Measurements from ENCODE around the gene ZNRF1.

Gene ZNRF1

DNA sequence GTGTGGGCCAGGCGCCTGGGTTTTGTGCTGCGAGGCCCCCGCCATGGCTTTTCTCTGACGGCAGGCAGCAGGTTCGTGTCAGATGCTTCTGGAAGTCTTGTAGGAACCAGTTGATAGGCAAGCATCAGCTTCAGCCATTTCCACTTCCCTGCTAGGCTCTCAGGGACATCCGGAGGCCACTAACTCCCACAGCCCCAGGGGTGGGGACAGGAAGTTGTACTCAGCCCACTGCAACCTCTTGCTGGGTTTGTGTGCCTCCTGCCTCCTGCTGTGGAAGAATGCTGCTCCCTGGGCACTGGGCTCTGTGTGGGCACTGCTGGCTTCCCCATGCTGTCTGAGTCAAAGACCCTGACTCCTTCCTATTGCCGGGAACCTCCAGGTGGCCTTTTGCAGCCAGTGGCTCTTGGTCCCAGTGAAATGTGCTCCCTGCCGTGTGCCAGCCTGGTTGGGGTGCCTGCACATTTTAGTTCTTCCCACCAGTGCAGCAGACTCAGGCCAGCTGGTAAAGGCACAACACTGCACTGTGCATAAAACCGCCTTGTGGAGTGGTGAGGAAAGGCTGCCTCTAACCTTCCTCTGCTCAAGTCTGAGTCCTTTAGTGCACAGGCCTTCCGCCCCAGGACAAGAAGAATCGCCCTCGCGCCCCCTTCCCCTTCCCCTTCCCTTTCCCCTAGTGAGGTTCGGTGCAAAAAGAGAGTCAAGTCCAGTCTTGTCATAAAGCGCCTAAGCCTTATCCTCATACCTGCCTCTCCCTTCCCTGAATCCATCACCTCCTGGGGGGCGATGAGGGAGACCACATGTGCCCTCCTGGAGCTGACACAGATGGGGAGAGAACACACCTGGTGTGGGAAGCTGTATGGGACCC, 101.1 kb downstream of the ZNRF1 start:
- DNase-seq, result peak; percentile 36

DNA sequence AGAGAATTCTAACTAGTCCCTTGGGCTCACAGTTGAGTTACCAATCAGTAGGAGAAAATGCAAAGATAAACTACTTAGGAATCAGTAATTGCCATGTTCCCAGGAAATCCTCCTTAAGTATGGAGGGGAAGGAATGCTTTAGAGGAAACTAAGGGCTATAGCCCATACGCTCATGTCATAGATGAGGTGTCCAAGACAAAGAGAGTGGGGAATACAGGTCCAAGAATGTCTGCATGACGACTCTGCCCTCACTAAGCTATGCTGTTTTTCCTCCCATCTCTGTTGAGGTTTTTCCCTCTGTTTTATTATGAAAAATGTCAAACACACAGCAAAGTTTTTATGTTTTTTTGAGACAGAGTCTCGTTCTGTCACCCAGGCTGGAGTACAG, 101.8 kb downstream of the ZNRF1 start:
- DNase-seq, result no peak

DNA sequence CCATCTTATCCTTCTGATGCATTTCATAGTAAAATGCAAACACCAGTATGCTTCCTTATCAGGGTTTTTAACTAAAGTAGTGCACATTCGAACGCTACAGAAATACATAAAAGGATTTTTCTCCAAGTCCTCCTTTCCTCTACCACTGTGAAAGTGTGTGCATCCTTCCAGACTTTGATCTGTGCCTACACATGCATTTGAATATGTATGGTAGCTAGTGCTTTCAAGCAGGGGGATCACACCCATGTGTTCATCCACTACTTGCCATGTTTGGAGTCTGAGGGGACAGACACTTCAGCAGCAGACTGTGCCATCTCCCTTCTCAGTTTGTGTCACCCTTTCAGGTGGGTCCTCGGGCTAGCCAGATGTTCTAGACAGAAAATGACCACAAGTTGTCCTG, 102.8 kb downstream of the ZNRF1 start:
- DNase-seq, result no peak

DNA sequence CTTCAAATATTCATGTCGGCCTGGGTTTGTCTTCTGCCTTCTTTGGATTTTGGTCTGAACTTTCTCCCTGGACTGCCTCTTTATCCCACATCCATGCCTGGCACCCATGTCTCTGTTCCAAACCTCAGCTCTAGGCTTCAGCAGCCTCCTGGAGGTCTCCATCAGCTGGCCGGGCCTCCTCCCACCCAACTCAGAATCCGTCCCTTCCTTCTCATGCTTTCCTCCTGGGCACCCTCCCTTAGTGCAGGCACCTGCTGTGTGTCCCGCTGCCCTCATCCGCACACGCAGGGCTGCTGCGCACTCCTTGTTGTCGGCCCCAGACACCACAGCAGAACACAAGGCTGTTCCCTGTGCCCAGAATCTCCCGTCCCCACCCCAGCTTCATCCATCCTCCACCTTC, 103.8 kb downstream of the ZNRF1 start:
- no peak for DNase-seq

DNA sequence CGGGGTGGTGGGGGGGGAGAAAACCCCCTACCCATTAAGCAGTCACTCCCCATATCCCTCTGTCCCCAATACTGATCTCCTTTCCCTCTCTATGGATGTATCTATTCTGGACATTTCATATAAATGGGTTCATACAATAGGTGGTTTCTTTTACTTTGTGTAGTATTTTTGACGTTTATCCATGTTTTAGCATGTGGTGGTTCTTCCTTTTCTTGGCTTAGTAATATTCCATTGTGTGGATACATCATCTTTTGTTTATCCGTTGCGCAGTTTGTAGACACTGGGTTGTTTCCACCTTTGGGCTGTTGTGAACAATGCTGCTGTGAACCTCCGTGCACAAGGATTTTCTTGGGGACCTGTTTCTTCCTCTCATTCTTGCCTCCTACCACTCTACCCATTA, 105.2 kb downstream of the ZNRF1 start:
- no peak for DNase-seq

DNA sequence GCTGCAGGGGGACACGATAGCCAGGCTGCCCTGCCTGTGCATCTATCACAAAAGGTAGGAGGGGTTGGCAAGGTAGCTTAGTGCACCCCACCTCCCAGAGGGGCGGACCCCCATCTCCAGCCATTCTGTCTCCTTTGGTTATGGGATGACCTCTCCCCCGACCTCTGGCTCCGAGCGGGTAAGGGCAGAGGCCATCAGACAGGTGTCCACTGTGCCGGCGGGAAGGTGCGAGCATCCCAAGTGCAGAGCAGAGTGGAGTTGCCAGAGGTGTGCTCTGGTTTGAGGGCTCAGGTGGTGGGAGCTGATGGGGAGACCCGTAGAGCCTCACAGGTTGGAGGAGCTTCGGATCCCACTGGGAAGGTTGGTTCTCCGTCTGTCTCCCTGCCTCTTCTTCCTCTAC, 106.0 kb downstream of the ZNRF1 start:
- no peak for DNase-seq

DNA sequence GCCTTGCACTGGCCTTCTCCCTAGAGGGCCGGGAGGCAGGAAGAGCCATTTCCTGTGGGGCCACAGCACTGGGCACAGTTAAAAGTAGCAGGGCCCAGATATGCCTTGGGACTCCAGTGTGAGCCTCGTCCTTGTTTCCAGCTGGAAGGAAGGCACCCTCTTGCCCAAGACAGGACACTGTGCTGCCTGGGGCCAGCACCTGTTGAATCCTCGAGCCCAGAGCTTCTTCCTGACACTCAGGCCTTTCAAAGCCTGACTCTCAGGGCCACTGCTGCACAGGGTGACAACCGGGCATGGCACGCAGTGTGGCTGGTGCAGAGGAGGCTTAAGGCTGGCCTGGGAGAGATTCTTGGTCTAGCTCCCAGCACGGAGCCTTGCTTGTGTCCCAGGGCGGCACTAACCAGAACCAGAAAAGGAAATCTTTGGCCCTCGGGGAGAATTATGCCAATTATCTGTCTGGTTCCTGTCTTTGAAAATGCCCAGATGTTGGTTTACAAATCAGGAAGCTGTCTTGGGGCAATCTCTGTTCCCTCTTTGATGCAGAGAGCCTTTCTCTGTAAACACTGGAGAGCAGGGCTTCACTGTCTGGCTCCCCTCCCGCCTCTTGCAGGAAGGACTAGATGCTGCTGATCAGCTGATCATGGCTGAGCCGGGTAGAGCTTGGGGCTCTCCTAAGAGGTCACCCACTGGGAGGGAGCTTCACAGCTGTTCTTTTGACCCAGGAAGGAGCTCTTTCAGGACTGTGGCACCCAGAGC, 106.7 kb downstream of the ZNRF1 start:
- no peak for DNase-seq

DNA sequence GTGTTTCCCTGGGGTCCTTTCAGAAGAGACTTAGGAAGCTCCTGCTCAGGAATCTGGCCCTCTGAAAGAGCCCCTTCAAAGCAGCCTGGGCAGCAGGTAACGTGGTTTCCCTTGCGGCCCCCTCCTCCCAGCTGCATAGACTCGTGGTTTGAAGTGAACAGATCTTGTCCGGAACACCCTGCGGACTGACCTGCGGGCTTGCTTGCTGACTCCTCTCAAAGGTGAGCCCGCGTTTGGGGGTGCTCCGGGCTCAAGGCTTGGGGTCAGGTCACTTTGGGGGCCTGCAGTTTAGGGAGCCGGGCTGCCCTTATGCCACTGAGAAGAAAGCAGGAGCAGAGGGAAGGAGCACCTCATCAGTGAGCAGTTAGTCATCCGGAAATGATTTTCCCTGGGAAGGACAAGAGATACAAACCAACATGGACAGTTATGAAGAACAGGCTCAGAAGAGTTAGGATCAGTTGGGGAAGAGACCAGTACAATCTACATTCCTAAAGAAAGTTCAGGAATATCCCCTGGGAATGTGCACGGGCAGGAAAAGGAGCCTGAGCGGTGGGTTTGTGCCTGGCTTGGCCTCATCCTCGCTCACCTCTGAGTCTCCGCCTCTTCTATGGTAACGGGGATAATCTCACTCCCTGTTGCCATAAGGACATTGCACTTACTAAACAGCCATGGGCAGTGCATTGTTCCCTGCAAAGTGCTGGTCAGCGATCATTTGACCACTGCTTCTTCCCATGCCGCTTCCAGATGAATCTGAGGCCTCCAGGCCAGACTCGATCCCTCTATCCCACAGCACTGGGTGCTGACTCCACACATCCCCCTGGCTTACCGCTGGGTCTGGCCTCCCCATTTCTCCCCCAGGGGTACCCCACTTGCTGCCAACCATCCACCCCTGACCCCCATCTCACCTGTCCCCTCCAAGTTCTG, 107.8 kb downstream of the ZNRF1 start:
- no peak for DNase-seq

DNA sequence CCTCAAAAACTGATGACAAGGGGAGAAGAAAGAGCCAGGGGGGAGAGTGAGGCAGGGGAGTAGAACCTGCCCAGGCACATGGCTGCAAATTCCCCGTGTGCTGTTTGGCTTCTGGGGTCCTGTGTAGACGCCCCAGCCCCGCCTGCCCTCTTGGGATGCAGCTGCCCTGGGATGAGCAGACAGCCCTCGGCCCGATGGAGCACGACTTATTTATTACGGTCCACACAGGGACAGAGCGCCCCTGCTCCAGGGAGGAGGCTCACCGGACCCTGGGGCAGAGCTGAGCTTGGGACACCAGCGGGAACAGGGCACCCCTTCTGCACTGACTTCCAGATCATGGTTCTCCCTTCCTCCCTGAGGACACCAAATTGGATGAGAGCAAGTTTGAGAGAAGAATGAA, 108.7 kb downstream of the ZNRF1 start:
- DNase-seq, result no peak

DNA sequence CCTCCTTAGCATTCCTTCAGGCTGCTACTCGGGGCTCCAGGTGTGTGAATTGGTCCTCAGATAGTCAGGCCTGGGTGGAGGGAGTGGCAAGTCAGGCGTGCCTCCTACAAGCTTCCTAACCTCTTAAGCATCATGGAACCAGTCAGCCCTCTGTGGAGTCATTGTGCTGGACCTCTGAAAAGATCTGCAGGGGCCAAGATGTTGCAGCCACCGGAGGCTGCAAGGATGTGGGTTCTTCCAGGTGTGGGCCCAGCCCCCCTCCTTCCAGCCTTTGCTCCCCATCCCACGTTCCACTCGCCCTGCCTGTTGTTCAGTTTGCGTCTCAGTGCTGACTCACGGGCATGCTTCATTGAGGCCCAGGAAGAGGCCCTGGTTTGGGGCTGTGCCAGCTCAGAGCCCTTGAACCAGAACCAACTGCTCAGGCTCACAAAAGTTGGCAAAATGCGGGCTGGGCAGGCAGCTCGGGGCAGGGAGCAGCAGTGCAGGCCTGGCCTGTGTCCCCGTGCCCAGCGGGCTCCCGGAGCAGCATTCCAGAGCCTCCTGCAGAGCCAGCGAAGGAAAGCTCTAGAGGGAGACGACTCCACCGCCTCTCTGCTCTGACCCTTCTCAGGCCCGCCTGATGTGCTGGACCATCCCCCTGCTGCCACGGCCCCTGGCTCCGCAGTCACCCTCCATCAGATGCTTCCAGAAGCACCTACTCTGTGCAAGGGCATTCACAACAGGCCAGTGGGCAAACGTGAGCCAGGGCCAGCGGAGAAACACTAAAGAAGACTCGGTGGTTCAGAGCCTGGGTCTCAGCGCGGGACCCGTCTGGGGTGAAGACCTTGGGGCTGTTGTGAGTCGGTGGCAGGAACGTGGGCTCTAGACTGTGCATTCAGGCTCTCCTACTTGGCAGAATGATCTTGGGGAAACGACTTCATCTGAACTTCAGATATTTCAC, 110.2 kb downstream of the ZNRF1 start:
- peak; percentile 94 for DNase-seq

DNA sequence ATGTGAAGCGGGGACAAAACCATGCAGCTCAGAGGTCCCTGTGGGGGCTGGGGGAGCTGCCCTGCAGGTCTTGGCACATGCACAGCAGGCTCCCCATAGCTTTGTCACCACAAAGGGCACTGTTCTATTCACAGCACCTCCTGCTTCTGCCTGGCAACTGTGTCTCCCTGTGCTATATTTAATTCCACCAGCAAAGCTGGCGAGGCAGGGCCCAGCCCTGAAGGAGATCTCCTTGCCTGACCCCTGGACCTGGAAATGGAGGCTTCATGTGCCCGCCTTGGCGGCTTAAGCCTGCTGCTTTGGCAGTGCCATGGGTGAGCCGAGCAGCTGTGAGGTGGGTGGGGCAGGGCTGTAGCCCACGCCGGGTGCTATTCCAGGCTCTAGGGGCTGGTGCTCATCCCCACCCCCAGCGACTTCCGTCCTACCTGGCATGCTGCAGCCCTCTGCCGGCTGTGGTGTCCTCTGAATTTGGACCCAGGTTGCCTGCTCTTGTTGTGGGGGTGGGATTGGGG, 111.0 kb downstream of the ZNRF1 start:
- DNase-seq, result no peak

DNA sequence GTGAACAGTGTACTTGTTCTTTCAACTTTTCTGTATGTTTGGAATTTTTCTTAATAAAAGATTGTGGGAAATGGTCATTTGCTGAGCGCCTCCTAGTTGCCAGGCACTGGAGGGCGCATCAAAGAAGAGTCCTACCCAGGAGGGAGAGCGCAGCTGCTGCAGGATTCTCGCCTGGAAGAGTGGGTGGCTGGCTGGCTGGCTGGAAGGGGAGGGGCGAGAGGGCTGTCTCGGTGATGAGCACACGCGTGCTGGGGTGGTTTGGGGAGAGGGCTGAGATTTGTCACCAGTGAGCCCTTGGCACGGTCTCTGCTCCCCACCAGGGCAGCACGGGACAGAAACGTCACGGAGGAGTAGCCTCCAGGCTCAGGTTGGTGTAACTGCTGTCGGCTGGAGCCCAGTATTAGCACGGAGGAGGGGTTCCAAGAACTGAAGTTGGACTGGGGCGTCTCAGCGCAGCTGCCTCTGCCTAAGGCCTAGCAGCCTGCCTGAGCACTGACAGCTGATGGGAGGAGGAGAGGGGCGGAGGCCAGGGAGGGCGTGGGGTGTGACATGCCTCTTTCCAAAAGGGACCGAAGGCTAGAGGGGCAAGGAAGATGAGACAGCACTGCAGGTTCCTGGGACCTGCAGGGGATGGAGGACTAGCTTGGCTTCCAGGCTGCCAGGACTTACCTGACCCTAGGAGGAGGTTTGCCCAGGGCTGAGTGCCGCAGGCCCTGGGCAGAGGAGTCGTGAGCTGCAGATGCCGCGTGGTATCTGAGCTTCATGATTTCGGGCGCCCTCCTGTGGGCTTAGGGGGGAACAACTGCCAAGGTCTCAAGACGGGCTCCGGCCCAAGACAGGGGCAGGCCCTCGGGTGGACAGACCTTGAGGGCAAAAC, 112.1 kb downstream of the ZNRF1 start:
- peak; percentile 89 for DNase-seq

DNA sequence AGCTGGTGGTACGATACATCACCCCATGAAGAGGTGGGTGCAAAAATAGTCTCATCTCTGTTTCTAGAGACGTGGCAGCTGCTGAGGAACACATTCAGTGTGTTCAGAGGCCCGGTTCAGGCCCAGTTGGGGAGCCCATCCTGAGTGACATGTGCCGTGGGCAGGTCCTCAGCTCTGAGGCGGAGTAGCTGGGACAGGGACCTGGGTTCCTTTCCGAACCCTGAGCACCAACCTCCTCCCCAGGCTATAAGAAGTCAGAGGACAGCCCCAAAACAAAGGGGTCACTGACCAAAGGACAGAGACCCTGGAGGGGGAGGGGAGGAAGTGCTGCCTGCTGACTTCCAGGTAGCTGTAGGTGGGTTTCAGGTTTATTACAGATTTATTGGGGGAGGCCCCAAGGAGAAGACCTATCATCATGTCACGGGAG, 112.7 kb downstream of the ZNRF1 start:
- DNase-seq, result no peak

DNA sequence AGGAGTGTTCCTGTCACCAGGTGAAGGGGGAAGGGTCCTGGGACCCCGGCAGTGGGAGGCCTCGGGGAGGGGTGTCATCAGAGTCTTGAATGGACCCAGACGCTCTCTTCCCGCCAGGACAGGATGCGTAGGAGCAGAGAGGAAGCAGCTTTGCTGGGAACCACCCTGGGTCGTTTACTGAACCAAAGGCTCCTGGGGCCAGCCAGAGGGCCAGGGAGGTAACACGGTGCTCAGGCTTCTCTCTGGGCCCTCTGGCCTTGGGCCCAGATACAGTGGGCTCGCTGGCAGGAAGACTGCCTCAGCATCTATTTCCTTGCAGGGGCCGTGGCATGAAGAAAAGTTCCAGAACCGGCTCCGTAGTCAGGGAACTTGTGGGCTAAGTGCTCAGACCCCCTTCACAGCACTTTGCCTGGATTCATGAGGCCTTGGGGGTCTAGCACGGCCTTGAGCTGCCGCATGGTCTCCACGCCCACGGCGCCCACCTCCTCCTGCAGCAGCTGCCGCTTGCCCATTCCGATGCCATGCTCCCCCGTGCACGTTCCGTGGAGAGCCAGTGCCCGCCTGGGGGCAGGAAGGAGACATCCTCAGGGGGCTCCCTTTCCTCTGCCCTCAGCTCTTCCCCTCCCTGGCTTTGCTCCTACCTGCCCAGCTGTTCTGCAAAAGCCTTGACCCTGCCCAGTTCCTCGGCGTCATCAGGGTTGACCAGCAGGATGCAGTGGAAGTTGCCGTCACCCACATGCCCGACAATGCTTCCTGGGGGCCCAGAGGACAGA, 113.3 kb downstream of the ZNRF1 start:
- no peak for DNase-seq

DNA sequence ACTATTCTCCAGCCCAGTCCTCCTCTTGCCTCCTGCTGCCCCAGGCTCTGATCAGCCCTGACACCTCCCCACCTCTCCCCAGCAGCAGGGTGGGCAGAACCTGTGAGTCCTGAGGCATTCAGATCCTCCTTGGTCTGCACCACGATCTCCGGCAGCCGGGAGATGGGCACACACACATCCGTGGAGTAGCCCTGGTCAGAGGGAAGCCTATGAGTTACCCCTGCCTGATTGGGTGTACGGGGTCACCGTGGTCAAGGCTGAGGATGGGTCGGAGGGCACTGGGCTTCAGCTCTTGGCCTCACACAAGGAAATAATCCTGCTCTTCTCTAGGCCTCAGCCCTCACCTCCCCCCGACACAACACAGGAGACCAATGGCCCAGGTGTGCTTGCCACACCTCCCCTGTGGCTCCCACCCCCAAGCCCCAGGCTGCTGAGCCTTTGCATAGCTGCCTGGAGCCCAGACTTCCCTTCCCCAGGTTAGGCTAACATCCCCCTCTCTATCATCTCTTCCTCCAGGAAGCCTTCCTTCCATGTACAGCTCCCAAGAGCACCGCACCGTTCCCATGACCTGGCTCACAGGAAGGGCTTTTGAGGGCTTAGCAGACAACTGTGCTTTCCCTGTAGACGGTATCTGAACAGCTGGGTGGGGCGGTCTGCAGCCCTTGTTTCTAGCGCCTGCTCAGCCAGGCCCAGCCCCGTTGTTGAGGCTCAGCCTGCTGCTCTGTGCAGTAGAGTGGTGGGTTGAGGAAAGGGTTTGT, 114.1 kb downstream of the ZNRF1 start:
- no peak for DNase-seq

DNA sequence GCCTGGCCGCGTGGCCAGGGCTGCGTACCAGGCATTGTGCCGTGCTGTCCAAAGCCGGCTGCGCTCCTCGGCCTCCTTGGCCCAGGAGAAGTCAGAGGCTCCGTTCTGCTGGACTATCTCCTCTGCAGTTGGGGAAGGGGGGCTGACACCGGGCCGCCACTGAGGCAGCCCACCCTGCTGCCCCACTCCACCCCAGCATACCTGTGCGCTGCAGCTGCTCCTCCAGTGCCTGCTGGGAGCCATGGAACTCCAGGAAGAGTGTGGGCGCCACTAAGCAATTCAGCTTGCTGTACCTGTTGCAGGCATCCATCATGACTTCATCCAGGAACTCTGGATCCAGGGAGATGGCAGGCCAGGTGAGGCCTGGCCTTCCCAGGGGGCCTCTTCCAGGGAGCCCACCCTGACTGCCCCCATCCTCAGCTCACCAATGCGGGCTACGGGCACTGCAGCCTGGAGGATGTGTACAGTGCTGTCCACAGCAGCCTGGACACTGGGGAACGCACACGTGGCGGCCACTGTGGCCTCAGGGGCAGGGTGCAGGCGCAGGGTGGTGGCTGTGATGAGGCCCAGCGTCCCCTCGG, 114.8 kb downstream of the ZNRF1 start:
- DNase-seq, result no peak

DNA sequence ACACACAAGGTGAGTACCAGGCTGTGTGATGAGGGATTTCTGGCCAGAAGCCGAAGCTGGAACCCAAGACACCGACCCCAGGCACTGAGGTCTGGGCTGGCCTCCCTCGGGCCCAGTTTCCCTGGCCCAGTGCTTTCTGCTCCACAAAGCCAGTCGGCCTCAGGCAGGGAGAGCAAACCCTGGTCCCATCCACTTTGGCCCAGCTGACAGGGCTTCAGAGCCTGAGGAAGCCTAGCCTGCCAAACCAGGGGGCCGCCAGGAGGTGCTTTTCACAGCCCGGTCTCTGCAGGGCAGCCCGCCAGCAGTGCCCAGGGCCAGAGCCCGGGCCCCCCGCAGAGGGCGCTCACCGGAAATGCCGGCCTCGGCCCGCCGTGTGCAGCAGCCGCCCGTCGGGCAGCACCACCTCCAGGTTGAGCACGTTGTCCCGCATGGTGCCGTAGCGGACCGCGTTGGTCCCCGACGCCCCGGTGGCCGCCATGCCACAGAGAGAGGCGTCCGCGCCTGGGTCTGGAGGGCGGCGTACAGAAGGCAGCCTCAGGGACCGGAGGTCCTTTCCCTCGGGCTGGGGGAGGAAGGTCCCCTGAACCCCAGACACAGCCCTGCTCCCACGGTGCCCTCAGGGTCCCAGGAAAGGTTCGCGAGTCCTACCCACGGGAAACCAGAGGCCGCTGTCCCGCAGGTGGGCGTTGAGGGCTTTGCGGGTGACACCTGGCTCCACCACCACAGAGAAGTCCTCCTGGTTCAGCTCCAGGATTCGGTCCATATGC, 115.5 kb downstream of the ZNRF1 start:
- no peak for DNase-seq
